Measurements from ENCODE around the gene UROC1. TPM values are rescaled to one million over a fixed set of nuclear protein-coding genes. Genes with fewer than 3 reads are reported as not detected.

UROC1 gene
- total and polyA plus RNA-seq, 2 experiments from 2014 or later: not detected

DNA sequence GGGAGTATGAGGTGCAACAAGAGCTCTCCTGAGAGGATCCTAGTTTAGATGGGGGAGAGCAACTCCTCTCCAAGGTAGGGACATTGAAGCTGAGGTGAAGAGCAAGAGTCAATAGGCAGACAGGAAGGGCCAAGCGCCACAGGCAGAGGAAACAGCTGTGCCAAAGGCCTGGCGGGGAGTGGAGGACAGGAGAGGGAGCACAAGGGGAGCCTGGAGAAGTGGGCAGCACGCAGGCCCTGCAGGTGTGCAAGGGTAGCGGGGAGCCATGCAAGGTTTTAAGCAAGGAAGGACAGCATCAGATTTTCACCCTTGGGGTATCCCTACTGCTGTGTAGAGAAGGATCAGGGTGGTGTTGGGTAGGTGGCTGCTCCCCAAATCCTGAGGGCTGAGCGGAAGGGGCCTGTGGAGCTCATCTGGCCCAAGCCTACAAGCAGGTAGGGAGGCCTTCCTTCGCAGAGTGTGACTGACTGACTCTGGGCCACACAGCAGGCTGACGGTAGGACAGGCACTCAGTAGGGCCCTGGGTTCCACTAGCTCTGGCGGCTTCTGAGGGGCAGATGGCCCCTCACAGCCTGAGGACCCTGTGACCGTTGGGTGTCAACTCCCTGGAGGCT lies 19.6 kb upstream of the UROC1 start (continued):
- TF ChIP-seq ZNF462 (CRISPR knock-in tag; IDR thresholded peaks at IDR 0.05): no peak
- no peak for TF ChIP-seq ZNF331 (CRISPR knock-in tag; IDR thresholded peaks at IDR 0.05; ENCODE audit: low read depth)
- no peak for TF ChIP-seq ETS1 (IDR thresholded peaks at IDR 0.05)
- TF ChIP-seq STAT1 (IDR thresholded peaks at IDR 0.05; ENCODE audit: unreplicated experiment): no peak
- TF ChIP-seq CREB1 (CRISPR knock-in tag; IDR thresholded peaks at IDR 0.05; ENCODE audit: low read depth): no peak

DNA sequence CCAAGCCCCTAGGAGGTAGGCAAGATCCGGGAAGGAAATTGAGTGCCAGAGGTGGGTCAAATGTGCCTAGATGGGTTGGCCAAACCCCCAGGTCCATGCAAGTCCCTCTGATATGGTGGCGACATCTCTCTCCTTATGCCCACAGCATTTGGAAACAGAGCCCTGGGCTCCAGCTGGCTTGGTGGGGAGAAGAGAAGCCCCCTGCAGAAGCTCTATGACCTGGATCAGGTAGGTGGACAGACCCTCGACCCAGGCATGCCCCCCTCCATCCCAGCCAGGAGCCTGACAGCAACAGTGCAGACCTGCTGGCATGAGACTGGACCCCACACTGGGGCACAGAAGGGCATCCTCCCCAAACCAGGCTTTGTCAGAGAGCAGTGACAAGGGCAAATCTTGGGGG lies 18.6 kb upstream of the UROC1 start:
- no peaks in the 10 kb centered on the region for H3K79me2 ChIP-seq (replicated peaks; ENCODE audit: insufficient read depth)
- peaks cover 7% of the 10 kb centered on the region; the same call in 1 of the 2 replicates for H3K27me3 ChIP-seq (ENCODE audit: insufficient read depth)
- H3K4me1 Mint-ChIP-seq: no peaks in the 10 kb centered on the region; the same call in 2 of the 3 replicates
- H3K36me3 ChIP-seq (ENCODE audit: insufficient read depth): no peaks in the 10 kb centered on the region
- H3K4me3 Mint-ChIP-seq: no peak overlapping the region
- no peak overlapping the region for H3K27ac Mint-ChIP-seq
- no peaks in the 10 kb centered on the region for H3K4me1 ChIP-seq (ENCODE audit: insufficient read depth)
- no peak overlapping the region for H3K4me2 ChIP-seq
- DNase-seq (ENCODE audit: low spot score) (no peak), ATAC-seq (no peak)
- no peak overlapping the region for H3K27ac ChIP-seq (ENCODE audit: low read depth)
- H3F3A ChIP-seq (replicated peaks; ENCODE audit: low read depth): 0 out of 2 replicates have a peak, but pooled peaks cover 2% of the 10 kb centered on the region
- H3K9me3 Mint-ChIP-seq: no peaks in the 10 kb centered on the region
- no peak overlapping the region for H2AFZ ChIP-seq
- H3K9me2 ChIP-seq (ENCODE audit: insufficient read depth): no peaks in the 10 kb centered on the region
- H3K27me3 Mint-ChIP-seq (ENCODE audit: insufficient read depth, low read depth, poor library complexity): peaks cover 9% of the 10 kb centered on the region
- no peaks in the 10 kb centered on the region for H4K20me1 ChIP-seq (replicated peaks; ENCODE audit: insufficient read depth)
- peaks cover 3% of the 10 kb centered on the region; the same call in 1 of the 3 replicates for H3K36me3 Mint-ChIP-seq (ENCODE audit: low read depth)
- H3K4me3 ChIP-seq: no peak overlapping the region
- no peak for TF ChIP-seq ZNF331 (CRISPR knock-in tag; IDR thresholded peaks at IDR 0.05; ENCODE audit: low read depth)
- TF ChIP-seq STAT1 (IDR thresholded peaks at IDR 0.05; ENCODE audit: unreplicated experiment): no peak
- no peak for TF ChIP-seq ZNF462 (CRISPR knock-in tag; IDR thresholded peaks at IDR 0.05)
- no peak for TF ChIP-seq JUNB (IDR thresholded peaks at IDR 0.05; ENCODE audit: unreplicated experiment)
